Stimulated activated CD8-positive, alpha-beta memory T cell treated with anti-CD3 and anti-CD28 coated beads, Interleukin-2, amount 100 ng/mL, for 1 hour (primary cell): ENCODE results near the gene GJE1.
"Not testable (repeated sequence)": the region's sequence is repeated elsewhere in the genome, so short reads cannot be mapped to it uniquely, and the experiment has no call there.

Experiments
- DNase-seq, 2 donors: peaks; one replicate each; pipeline ENCODE4 v3.0.0-alpha.2; 2020; ENCODE audit warnings: low read depth in 2 of 2

The GJE1 gene, protein sequence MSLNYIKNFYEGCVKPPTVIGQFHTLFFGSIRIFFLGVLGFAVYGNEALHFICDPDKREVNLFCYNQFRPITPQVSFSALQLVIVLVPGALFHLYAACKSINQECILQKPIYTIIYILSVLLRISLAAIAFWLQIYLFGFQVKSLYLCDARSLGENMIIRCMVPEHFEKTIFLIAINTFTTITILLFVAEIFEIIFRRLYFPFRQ

DNA sequence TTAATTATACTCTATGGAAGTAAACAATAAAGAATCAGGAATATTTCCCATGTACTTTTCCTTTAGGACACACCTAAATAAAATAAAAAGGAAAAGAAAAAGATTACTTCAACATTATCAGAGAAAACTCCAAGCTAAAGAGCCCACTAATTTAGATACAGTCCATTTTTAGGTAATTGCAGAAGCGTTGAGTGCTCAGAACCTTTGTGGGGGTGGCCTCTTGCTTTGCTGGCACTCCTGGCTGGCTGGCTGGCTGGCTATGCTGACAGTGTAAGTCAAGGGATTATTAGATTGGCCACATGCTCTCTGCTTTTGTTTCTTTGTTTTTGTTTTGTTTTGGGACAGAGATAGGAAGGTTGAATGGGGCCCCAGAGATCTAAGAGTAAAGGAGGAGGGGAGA is at the start of gene GJE1:
GJE1 (plus strand) TSS at position 301 of the 400 bp plus-strand sequence. CDS start 234 bp downstream, outside the sequence.
- no peak for DNase-seq

DNA sequence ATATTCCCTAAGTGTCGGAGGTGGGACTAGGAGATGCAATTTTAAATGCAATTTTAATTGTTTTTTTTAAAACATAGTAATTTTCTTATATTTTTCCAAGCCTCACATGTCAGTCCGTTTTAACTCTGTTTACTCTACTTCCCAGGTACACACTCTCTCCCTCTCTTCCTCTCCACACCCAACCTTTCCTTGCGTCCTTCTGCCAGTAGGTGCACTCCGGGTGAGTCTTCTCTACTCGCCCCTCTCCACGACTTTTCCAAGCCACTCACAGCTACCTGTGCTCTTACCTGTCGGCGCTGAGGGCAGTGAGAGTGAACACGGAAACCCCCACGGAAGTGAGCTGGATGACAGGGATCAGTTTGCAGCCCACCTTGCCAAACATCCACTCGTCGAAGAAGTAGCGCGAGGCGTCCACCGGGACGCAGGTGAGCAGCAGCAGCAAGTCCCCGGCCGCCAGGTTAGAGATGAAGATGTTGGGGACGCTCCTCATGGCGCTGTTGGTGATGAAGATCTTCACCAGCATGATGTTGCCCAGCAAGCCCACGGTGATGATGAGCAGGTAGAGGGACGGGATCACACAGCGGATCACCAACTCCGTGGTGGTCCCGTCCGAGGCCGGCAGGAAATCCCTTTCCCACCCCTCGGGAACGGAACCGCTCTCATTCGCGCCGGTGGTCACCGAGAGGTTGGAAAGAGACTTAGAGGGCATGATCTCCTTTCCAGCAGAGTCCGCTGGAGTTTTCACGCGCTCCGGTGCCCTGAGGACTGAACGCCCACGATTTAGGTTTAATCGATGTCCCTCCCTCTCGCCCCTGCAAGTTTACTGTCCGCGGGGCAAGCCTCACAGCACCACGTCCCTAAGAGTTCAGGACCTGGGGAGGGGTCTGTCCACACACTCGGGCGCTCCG is 44.5 kb upstream of the GJE1 start:
- DNase-seq = no peak

DNA sequence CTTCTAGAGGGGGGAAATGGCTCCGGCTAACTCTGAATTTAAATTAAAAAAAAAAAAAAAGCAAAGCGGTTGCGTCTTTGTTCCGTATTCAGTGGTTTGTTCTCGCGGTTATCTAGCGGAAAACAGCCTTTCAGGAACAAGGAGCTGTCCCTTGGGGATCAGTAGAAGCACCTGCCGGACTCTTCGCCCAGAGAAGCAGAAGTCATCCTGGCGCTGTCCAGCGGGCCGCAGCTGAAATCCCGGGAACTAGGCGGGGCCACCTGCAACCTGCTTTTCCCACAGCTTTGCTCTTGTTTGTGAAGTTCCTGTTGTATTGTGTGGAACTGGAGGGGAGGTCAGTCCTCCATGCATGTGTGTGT is 43.9 kb upstream of the GJE1 start:
- DNase-seq = no peak

DNA sequence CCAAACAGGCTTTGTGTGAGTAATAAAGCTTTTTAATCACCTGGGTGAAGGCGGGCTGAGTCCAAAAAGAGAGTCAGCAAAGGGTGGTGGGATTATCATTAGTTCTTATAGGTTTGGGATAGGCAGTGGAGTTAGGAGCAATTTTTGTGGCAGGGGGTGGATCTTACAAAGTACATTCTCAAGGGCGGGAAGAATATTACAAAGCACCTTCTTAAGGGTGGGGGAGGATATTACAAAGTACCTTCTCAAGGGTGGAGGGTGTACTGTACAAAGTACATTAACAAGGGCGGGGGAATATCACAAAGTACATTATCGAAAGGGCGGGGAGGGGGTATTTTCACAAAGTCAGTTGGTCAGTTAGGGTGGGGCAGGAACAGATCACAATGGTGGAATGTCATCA is 27.9 kb upstream of the GJE1 start:
- DNase-seq = not testable (repeated sequence)

DNA sequence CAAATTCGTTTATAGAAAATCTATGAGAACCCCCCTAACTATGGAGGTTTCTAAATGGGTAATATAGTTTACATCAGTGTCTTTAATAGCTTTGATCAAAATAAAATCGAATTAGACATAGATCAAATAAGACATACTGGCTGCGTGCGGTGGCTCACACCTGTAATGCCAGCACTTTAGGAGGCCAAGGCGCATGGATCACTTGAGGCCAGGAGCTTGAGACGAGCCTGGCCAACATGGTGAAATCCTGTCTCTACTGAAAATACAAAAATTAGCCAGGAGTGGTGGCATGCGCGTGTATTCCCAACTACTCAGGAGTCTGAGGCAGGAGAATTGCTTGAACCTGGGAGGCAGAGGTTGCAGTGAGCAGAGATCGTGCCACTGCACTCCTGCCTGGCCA is 21.9 kb upstream of the GJE1 start:
- not testable (repeated sequence) for DNase-seq

DNA sequence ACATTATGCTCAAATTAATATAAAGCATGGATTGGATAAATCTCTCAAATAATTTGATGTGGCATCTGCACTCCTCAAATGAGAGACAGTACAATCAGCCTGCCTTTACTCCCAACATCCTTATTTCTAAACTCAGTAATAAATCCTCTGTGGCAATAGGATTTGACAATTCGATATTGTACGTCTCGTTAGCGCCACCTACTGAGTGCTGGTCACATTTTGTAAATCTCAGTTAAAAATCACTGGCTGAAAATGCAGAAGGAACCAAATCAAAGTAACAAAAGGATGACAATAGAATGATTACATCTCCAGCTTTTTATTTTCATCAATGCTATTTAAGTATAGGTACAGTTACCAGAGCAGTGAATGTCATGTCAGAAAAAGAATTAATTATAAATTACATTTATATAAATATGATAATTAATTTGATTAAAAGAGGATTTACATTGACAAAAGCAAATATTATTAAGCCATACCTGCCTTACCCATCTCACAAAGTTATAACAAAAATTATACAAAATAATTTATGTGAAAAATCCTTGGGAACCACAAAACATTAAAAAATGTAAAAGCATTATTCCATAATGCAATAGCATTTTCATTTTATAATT is 20.2 kb upstream of the GJE1 start:
- peak; percentile 7 to 39 for DNase-seq

DNA sequence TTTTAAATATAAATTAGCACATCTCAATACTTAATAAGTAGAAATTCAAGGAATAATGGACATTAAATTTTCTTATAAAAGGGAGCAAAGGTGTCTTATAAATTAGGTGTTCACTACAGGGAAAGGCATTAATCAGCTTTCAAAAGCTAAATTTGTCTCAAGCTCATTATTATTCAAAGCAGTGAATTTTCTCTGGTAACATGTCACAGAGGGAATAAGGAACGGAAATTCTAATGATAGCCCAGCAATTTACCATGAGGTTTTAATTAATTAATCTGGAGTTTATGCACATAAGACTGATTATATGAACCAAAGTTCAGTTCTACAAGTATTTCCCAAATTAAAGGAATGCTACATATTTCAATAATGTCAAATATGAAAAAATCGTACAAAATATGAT is 15.4 kb upstream of the GJE1 start:
- no peak for DNase-seq

DNA sequence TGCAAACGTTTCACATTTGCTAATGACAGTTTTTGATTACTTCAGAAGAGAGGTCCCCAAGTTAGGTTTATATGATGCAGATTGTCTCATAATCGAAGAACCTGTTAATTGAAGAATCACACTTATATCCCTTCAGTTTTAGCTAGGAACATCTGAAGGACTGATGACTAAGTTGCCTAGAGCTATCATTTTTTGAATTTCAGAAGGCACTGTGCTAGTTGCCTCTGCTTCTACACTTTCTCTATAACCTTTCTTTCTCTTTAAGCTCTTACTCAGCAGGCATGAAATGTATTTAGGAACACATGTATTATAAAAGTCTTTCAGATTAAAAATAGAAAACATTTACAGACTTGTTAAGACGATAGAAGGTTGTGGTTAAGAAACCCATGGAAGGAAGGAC is 14.4 kb upstream of the GJE1 start:
- DNase-seq = no peak

DNA sequence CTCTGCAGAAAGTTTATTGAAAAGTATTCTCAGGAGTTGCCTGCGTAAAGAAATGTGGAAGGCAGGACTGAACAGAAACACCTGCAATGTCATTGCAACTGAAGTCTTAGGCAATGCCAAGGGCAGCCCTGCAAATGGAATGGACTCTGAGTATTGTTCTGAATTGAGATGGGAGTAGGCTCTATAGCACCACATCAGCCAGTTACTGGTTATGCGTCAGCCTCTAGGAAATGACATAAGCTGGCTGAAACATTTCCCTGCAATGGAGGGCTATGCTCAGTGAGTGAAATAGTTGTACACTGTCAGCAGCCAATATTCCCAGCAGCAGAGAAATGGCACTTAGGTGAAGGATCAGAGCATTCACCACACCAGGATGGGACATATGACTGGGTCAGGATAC is 13.8 kb upstream of the GJE1 start:
- no peak for DNase-seq

DNA sequence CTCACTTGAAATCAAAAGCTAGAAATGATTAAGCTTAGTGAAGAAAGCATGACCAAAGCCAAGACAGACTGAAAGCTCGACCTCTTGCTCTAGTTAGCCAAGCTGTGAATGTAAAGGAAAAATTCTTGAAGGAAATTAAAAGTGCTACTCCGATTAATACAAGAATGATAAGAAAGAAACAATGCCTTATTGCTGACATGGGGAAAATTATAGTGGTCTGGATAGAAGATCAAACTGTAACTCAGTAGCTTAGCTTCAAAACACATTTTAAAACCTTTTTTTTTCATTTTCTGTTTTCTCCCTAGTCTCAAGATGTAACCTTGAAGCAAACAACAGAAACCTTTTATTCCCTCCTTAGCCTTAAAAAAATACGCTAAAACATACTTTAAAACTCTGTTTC is 11.4 kb upstream of the GJE1 start:
- no peak for DNase-seq

DNA sequence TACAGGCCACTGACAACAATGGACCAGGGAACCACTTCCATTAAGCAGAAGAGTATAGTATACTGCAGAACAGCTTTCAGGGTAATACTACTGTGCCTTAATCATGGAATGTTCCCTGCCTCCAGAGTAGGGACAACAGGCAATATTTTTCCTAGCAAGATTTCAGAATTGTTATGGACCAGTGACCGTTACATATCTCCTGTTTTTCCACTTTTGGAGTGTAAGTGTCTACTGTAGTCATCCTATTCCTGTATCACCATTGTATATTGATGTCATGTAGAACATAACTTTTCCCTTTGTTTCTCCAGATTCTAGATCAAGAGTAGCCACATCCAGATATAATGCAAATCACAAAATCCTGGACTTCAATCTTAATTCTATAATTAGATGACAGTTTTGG is 1.9 kb upstream of the GJE1 start:
- DNase-seq = no peak

DNA sequence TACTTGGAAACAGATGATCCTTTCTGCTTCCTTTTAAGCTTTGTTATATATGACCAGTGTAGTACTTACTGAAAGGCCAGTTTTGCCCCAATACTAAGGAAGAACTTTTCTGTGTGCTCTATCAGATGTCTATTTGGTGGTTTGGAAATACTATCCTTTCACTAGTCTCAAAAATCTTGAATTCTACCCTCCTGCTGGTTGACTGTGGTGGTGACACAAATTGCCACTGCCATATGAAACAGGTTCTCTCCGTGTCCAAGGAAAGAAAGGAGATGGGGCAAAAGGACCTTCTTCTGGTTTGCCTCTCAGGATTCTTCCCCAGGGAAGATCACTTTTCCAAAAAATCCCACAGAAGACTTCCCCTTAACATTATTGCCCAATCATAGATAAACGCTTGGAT is 6.2 kb downstream of the GJE1 start:
- DNase-seq = no peak

DNA sequence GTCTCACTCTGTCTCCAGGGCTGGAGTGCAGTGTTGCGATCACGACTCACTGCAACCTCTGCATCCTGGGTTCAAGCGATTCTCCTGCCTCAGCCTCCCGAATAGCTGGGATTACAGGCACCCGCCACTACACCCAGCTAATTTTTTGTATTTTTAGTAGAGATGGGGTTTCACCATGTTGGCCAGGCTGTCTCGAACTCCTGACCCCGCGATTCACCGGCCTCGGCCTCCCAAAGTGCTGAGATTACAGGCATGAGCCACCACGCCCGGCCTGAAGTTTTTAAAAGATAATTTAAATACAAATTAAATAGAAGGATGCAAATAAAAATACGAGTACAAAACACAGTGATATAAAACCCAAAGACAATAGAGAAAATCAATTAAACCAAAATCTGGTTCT is 8.8 kb downstream of the GJE1 start:
- not testable (repeated sequence) for DNase-seq

DNA sequence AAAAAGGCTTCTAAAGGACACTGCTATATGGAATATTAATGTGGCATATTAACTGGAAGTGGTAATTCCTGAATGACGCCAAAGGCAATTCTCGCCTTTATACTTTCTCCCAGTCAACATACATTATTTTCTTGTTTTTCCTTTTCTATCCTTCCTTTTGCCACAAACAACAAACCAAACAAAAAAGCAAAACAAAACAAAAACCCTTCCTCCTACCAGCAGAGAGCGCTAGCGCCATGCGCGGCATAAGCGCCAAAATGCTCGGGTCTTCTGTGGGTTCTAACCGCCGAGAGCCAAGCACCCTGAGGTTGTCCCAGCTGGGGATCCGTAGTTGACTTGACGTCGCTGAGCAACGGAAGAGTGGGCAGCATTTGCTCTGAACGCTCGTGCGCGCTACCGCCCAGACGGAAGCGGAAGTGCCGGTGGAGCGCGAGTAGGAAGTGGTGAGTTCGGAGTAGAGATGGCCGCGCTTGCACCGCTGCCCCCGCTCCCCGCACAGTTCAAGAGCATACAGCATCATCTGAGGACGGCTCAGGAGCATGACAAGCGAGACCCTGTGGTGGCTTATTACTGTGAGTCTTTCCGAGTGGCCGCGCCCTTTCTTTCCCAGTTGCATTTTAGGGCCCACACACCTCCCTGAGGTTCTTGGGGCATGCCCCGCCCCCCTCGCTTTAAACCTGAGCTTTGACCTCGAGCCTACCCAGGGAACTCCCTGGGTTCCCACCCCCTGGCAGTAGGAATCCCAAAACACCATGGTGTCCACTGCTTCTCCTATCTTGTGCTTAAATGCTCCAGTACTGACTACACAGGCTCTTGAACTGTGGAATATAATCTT is 14.3 kb downstream of the GJE1 start, which contains the start of the genes NMBR and VTA1:
NMBR (minus strand) TSS at position 295 of the 835 bp plus-strand sequence. CDS start 58,464 bp downstream, outside the sequence.
VTA1 (plus strand) TSS at position 436 of the 835 bp plus-strand sequence; CDS start at position 461, 25 bp downstream.
- peak; percentile 85 to 89 for DNase-seq

DNA sequence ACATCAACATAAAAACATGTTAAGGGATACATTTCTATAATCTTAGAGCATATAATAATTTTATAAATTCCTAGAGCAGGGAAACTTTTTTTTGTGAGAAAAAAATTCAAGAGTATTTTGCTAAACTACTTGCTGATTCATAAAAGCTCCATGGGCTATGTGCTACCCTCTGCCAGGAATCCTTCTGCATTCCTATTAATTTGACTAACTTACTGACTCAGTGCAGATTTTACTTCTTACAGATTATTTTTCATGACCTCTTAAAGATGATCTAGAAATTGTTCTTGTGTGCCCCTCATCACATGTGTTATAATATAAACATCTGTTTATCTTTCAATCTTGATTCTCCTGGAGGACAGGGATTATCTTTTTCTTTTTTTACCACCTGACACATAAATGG is 20.0 kb downstream of the GJE1 start:
- no peak for DNase-seq

DNA sequence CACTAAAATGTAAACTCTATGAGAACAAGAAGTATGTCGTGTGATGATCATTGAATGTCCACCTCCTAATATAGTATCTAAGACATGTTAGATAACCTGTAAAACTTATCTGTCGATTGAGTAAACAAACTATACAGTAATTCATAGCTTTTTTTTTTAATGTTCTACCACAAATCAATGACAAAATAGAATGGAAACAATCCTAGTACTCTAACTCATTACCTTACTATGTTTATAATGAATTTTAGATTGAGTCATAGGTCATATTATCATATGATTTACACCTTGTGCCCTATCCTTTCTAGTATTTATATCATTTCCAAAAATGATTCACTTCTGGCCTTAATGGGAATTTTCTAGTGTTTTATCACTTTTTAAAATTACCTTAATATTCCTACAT is 20.5 kb downstream of the GJE1 start:
- DNase-seq = no peak

DNA sequence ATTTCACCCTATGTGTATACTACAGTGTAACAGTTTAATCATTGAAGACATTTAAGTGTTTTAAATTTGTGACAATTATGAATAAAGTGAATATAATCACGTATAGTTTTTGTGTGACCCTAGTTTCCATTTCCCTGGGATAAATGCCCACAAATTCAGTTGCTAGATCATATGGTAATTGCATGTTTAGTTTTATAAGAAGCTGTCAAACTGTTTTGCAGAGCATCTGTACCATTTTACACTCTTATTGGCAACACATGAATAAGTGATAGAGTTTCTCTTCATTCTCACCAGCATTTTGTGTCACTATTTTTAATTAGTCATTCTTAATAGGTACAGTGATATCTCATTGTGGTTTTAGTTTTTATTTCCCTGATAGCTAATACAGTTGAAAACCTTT is 21.6 kb downstream of the GJE1 start:
- no peak for DNase-seq

DNA sequence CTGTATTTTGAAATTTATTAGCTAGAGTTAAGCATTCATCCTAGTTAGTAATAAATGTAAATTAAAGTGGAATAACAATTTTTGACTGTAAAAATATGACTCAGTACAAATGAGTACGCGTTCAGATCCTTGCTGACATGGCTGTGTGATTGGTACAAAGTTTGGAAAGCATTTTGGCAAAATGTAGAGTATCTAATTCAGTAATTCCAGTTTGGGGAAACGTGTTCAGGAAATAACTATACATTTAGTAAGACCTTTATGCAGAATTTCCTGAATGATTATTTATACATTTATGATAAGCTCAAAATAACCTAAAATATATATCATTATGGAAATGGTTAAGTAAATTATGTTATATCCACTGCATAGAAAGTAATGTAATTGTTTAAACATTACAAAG is 22.4 kb downstream of the GJE1 start:
- no peak for DNase-seq

DNA sequence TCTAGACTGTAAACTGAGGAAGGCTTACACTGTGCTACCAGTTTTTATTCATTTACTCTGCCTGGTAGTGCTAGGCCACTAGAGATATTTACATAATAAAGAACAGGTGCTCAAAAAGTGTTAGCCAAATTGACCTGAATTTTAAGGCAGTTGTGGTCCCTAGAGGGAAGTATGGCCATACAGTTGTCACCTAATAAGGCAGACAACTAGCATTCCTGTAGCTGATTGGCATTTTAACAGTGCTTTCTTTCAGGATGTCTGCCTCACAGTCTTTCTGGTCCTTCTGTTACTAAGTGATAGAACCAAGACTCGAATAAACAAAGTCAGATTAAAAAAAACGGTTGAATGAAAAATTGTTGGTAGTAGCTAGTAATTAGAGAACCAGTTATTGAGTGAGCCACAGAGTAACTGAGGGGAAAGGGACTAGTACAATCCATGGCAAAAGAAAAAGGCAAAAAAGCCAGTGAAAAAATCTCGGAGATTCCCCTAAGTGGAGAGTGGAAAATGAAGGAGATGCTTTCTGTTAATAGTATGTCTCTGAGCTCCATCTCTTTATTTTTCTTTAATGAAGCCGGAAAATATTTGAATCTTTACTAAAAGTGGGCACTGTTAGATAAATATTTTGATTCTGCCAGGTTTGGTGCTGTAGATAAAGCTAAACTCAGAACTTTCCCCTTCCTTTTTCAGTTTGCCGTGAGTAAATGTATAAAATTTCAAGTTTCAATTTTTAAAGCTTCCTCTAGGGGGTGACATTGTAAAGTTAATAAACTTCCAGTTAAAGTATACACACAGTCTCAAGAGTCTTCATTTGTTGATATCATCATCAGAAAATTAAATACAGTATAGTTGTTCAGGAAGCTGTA is 23.4 kb downstream of the GJE1 start:
- DNase-seq = no peak

DNA sequence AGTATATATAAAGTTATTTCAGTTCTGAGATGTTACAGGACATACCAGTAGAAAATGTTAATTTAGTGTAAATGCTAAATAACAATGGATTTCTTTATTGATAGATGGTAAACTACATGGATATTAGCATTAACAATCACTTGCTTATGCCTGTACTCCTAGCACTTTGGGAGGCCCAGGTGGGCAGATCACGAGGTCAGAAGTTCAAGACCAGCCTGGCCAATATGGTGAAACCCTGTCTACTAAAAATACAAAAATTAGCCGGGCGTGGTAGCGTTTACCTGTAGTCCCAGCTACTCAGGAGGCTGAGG is 24.0 kb downstream of the GJE1 start:
- DNase-seq = not testable (repeated sequence)

DNA sequence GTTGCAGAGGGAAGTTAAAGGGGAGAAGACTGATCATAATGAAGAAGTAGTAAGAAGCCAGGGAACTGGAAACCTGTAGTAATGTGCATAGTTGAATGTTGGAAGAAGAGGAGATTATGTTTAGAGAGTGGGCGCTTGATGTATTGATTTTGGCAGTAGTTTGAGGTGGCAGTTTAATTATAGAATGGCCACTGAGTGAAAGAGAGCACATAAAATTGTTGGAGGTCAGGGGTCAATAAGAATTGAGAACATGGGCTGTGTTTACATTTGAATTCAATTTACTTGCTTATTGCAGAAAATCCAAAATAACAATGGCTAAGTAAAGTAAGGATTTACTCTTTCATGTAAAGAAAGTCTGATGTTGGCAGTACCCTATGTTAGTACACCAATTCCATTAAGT is 30.1 kb downstream of the GJE1 start:
- no peak for DNase-seq
